Ramos (cell line): ENCODE data around the gene FSTL4.

Experiments
- in situ Hi-C: fragments of 300-500 bp; cut with MboI; formaldehyde crosslinking; loops from one replicate; pipeline ENCODE4 v1.14.3; 2022; ENCODE audit warnings: low sequenced_read_pairs; ENCODE audit not compliant: unreplicated experiment

The FSTL4 gene

DNA sequence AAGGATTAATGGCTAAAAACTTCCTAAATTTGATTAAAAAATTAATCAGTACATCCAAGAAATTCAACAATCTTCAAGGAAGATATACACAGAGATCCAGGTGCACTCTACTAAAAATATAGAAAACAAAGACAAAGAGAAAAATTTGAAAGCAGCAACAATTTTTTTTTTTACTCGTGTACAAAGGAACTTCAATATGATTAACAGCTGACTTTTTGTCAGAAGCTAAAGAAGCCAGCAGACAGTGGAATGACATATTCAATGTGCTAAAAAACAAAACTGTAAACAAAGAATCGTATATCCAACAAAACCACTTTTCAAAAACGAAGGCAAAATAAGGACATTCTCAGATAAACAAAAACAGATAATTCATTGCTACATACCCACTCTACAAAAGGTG is 234.6 kb downstream of the FSTL4 start:
- in situ Hi-C loops: no loop called here

DNA sequence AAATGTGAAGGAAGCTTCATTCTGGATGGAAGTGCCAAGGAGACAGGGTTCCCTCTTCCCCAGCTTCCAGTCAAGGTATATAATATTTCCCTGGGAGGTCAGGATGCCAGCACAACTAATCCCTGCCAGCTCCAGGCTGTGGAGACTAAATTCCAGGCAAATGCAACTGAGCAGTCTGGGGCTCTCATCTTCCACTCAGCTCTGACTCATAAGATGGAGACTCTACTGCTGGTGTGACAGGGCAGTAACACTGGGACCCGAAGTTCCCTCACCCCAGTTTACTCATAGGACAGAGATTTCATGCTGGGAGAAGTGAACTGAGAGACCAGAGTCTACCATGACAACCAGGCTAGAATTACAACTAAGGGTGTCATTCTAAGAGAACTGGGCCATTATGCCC is 235.4 kb downstream of the FSTL4 start:
- in situ Hi-C loops: no loop called here

GRCh38 chr5:133373121-133373870 is 239.0 kb downstream of the FSTL4 start:
- in situ Hi-C loops: no loop called here

- in situ Hi-C loops: no loop called here
These were observed 239.9 kb downstream of the FSTL4 start for GRCh38 chr5:133372293-133372937.

DNA sequence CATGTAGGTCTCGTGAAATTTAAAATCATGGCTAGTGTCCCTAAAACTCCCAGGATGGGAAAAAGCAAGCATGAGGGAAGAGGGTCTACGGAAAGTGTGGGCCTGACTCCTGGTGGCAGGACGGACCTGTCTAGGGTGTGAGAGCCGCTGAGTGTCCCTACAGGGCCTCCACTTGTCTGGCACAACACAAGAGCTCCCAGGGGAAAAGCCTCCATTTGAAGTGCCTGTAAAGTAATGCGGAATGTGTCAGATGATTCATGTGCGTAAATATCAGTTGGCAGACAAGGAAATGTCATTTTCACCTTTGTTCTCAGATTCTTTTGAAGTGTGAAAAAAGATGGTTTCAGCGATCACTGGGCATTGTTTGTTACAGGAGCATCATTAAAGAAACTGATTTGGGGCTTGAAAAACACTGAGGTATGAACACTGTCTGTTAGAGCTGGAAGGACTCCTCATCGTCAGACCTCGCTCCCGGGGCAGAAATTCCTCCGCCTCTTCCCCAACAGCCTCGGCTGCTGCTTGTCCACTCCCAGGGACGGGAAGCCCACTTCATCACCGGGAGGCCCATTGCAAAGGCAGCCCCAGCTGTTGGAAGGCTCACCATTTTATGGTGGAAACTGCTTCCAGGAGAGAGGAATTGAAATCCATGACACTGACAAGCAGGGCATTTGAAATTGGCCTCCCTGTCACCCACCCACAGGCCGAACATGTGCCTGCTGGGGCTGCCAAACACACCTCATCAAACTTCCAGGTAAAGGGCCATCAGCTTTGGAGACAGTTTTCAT is 240.8 kb downstream of the FSTL4 start:
- in situ Hi-C loops: no loop called here

GRCh38 chr5:133370904-133371303 is 241.4 kb downstream of the FSTL4 start:
- in situ Hi-C loops: no loop called here

DNA sequence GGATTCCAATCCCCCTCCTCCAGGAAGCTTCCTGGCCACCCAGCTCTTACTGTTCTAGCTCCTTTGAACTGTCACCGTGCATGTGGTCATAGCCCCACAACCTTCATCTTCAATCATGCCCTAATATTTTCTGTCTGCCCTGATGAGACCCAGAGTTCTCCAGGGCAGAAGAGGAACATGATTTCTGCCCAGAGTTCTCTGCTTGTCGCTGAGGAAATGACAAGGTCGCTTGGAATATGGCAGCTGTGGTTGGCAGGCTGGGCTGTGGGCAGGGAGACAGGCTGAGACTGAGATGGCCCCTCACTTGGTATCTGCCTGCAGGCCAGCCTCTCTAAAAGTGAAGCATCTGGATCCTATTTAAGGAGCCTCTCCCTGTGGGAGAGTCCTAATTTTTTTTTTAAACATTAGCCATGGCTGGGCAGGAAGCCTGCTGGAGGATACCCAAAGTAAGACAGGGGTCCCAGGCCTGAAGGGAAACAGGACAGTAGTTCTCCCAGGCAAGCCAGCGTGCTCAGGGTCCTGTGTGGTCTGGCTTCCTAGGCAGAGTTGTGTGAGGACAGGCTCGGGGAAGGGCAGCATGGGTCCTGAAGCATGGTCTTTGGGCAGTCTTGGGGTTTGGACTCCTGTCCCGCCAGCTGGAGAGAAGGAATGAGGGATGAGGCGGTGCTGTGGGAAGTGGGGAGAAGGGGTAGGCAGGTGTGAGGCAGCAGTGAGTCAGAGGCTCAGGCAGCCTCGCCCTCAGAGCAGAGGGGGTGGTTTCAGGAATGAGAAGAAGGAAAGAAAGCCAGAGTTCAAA is 242.1 kb downstream of the FSTL4 start:
- in situ Hi-C loops: no loop called here

- in situ Hi-C loops: no loop called here
These were observed 243.2 kb downstream of the FSTL4 start for GRCh38 chr5:133368916-133369783.

- in situ Hi-C loops: no loop called here
These were observed 244.4 kb downstream of the FSTL4 start for GRCh38 chr5:133367984-133368383.

- in situ Hi-C loops: no loop called here
These were observed 245.1 kb downstream of the FSTL4 start for GRCh38 chr5:133367071-133367786.

- in situ Hi-C loops: no loop called here
These were observed 245.9 kb downstream of the FSTL4 start for GRCh38 chr5:133366438-133366837.

DNA sequence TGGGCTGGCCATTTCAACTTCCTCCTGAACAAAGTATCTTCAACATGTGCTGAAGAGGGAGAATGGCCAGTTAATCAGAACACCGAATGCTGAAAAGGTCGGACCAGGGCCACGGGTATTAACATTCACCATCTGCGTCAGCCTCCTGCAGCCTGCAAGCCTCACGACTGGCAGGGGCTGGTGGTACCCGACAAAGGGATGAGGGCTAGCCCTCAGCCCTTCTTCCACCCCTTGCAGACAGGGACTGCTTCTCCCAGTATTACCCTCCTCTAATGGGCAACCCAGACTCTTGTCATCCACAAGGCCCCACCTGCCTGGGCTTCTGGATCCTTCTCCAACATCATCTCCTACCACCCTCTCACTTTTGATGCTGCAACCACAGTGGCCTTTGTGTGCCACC is 246.6 kb downstream of the FSTL4 start:
- in situ Hi-C loops: no loop called here

DNA sequence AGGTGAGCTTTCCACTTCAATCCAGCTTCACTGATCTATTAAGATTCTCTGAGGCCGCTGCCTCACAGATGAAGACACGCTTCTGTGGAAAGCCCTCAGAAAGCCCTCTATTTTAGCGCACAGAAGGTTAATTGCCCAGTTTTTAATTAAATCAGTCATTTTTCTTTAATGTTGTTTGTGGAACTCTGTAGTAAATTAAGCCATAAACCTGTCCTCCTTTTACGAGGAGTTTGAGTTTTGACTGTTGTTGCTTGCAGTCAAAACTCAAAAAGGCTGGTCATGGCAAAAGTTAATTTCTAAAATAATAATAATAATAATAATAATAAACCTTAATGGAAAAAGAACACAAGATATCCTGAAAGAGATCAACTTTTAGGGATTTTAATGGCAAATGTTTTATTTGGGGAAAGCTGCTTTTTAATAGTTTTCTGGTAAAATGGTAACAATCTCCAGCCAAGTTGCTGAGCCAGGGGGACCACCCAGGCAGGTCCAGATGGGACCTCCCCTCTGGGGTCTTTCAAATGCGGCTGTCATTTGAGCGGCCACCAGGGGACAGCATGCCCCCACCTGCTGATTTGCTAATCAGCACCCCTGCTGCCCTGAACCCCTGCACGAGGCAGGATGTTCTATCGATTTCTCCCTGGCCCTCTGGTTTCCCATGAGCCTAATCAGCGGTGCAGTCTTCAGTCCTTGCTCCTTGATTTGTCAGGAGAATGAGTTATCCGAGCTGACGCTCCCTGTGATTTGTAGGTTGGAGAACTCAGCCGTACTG is 247.2 kb downstream of the FSTL4 start:
- in situ Hi-C loops: no loop called here

GRCh38 chr5:133363807-133364587 is 248.3 kb downstream of the FSTL4 start:
- in situ Hi-C loops: no loop called here

GRCh38 chr5:133362438-133362837 is 249.9 kb downstream of the FSTL4 start:
- in situ Hi-C loops: no loop called here

DNA sequence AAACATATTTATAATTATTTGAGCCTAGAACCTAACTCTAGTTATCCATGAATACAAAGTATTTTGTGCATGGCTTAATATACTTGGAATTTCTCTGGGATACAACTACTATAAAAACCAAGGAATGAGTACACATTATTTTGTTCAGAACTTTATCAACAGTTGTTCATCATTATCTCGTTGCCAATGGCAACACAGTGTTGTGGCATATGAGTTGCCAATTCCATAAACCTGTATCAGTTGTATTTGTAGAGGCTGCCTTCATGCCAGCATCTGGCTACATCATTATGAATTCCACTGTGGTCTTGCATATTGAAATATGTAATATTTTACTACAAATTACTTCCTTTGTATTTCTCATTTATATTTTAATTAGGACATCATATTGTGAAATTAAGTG is 250.4 kb downstream of the FSTL4 start:
- in situ Hi-C loops: no loop called here

DNA sequence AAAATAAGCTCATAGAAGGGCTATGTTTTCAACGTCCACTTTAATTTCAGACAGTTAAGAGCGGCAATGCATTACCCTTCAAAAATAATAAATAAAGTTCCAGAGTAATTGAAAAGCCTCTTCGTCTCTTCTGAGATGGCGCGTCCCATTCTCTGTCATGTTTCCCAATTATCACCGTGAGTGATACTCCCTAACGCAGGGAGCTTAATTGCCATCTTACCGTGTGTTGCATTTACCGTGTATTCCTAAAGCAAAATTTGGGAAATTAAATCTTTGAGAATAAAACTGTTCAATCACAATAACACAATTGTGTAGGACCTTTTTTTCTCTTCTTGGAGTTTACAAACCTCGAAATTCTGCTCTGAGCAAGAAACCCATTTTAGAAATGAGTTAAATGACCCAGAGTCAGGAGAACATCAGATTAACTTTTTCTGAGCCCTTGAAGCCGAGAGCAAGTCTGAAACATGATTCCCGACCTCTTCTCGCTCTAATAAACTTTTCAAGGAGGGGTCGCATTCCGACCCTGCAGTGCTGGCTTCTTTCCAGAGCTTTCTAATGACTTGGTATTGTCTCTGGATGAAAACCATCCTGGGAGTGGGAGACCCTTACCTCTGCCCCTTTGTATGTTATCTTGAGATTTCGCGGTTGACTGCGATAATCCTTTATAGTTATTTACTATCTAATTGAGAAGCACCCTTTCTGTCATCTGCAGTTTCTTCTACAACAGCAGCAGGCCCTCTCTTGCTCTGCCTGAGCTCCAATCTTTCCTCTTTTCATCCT is 251.5 kb downstream of the FSTL4 start:
- in situ Hi-C loops: no loop called here
